GM12875 (cell line): ENCODE results near the gene CHTOP.
A peak's percentile ranks its signal among the peaks of the same experiment; 100 is the strongest.
"Not testable (repeated sequence)": the region's sequence is repeated elsewhere in the genome, so short reads cannot be mapped to it uniquely, and the experiment has no call there.

Experiments
- H3K4me3 ChIP-seq: one replicate; pipeline ENCODE4 v1.5.1; 2011; ENCODE audit warnings: low read depth, low read length, control low read depth
- TF ChIP-seq, protein P1 (sequence below): IDR thresholded peaks from 2 replicates; pipeline ENCODE4 v1.5.1; 2011; ENCODE audit warnings: low read depth, mild to moderate bottlenecking, control low read depth, inconsistent platforms, low read length, moderate library complexity, borderline replicate concordance; ENCODE audit not compliant: insufficient read depth

Gene CHTOP

GRCh38 chr1:153633161-153633753 lies 609 bp upstream of the CHTOP start:
- H3K4me3 ChIP-seq = peak overlapping the region; percentile 36
- TF ChIP-seq, protein P1, sequence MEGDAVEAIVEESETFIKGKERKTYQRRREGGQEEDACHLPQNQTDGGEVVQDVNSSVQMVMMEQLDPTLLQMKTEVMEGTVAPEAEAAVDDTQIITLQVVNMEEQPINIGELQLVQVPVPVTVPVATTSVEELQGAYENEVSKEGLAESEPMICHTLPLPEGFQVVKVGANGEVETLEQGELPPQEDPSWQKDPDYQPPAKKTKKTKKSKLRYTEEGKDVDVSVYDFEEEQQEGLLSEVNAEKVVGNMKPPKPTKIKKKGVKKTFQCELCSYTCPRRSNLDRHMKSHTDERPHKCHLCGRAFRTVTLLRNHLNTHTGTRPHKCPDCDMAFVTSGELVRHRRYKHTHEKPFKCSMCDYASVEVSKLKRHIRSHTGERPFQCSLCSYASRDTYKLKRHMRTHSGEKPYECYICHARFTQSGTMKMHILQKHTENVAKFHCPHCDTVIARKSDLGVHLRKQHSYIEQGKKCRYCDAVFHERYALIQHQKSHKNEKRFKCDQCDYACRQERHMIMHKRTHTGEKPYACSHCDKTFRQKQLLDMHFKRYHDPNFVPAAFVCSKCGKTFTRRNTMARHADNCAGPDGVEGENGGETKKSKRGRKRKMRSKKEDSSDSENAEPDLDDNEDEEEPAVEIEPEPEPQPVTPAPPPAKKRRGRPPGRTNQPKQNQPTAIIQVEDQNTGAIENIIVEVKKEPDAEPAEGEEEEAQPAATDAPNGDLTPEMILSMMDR = no peak

DNA sequence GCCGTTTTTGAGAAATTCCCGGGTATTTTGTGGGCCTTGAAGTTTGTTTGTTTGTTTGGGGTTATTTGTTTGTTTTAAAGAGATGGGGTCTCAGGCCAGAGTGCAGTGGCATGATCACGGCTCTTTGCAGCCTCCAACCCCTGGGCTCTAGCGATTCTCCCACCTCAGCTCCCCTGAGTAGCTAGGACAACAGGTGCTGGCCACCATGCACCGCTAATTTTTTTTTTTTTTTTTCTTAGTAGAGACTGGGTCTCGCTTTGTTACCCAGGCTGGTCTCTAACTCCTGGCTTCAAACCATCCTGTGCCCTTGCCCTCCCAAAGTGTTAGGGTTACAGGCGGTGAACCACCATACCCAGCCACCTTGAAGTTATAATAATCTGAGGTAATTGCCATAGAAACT lies 2.0 kb downstream of the CHTOP start:
- TF ChIP-seq, protein P1 = no peak
- H3K4me3 ChIP-seq = no peak overlapping the region

DNA sequence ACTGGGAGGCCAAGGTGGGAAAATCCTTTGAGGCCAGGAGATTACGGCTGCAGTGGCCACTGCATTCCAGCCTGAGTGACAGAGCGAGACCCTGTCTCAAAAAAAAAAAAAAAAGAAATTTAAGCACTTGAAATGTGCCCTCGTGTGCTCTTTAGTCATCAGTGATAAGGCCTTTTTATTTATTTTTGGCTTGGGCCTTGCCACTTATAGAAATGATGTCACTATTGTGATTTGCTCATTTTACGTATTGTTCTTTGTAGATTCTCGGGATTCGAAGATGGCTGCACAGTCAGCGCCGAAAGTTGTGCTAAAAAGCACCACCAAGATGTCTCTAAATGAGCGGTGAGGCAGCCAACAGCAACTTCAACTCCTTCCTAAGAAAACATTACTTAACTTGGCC lies 2.4 kb downstream of the CHTOP start:
- no peak overlapping the region for H3K4me3 ChIP-seq
- TF ChIP-seq, protein P1 = no peak

GRCh38 chr1:153638261-153638660 lies 4.4 kb downstream of the CHTOP start:
- no peak overlapping the region for H3K4me3 ChIP-seq
- TF ChIP-seq, protein P1 = no peak

GRCh38 chr1:153639280-153639679 lies 5.4 kb downstream of the CHTOP start:
- no peak overlapping the region for H3K4me3 ChIP-seq
- TF ChIP-seq, protein P1 = no peak

DNA sequence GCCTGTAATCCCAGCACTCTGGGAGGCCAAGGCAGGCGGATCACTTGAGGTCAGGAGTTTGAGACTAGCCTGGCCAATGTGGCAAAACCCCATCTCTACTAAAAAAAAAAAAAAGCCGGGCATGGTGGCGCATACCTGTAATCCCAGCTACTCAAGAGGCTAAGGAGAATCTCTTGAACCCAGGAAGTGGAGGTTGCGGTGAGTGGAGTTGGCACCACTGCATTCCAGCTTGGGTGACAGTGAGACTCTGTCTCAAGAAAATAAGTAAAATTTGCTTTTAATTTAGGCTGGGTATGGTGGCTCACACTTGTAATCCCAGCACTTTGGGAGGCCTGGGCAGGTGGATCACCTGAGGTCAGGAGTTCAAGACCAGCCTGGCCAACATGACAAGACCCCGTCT lies 6.3 kb downstream of the CHTOP start:
- not testable (repeated sequence) for H3K4me3 ChIP-seq

DNA sequence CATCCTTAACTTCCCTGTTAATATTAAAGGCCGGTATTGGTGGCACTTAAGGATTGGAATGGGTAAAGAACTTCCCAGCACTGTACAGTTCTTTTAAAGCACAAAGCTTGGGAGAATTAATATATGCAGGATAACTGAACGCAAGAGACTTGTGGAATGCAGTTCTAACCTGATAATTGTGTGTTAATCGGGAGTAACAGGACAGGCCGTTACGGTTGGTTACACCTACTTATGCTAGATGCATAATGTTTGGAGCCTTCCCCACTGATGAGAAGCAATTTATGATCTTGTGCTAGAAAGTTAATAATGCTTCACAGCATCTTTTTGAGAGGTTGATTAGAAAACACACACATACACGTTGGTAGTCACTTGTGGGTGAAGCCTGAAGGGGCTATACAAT lies 7.0 kb downstream of the CHTOP start:
- TF ChIP-seq, protein P1 = no peak
- H3K4me3 ChIP-seq = no peak overlapping the region

DNA sequence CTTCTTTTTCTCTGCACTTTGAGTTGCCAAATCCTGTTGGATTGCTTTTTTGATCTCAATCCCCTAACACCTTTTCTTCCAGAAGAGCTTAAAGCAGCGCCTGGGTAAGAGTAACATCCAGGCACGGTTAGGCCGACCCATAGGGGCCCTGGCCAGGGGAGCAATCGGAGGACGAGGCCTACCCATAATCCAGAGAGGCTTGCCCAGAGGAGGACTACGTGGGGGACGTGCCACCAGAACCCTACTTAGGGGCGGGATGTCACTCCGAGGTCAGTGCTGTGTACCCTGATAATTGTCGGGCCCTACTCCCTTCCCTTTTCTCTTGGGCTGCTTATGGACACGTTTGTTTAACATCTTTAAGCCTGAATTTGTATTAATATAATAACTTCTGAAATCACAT lies 8.3 kb downstream of the CHTOP start:
- no peak overlapping the region for H3K4me3 ChIP-seq
- TF ChIP-seq, protein P1 = no peak
